NT2/D1 (cell line): ENCODE measurements around the gene MAP4K1.

Experiments
- SUZ12 ChIP-seq: IDR thresholded peaks from 2 replicates; pipeline ENCODE4 v1.6.1; 2011; ENCODE audit not compliant: insufficient read length, insufficient read depth; ENCODE audit errors: extremely low read depth
- YY1 ChIP-seq: IDR thresholded peaks from 2 replicates; pipeline ENCODE4 v1.6.1; 2011; ENCODE audit not compliant: insufficient read length, insufficient read depth

GRCh38 chr19:38538386-38538785, 79.4 kb downstream of the MAP4K1 start:
- TF ChIP-seq SUZ12, result no peak
- no peak for TF ChIP-seq YY1
